GM12878 (cell line): ENCODE results near the gene FDXACB1.

Experiments
- HCFC1 ChIP-seq: fragments of 150-350 bp; IDR thresholded peaks from 2 replicates; pipeline ENCODE4 v1.6.1; 2014; ENCODE audit warnings: low read length
- HDGF ChIP-seq: fragments of 450-650 bp; IDR thresholded peaks from 2 replicates; pipeline ENCODE4 v1.6.1; 2016; ENCODE audit warnings: antibody characterized with exemption
- MEF2A ChIP-seq: IDR thresholded peaks from 2 replicates; pipeline ENCODE4 v1.6.1; 2011; ENCODE audit warnings: low read depth, mild to moderate bottlenecking, low read length, moderate library complexity; ENCODE audit not compliant: insufficient read depth
- PML ChIP-seq: IDR thresholded peaks from 2 replicates; pipeline ENCODE4 v1.6.1; 2012; ENCODE audit warnings: low read length, inconsistent platforms
- POLR2A ChIP-seq: IDR thresholded peaks from 2 replicates; pipeline ENCODE4 v1.6.1; 2011; ENCODE audit warnings: low read depth, mild to moderate bottlenecking, low read length
- SIX5 ChIP-seq: IDR thresholded peaks from 2 replicates; pipeline ENCODE4 v1.6.1; 2011; ENCODE audit warnings: mild to moderate bottlenecking, low read depth, low read length, moderate library complexity; ENCODE audit not compliant: severe bottlenecking
- TCF12 ChIP-seq: IDR thresholded peaks from 2 replicates; pipeline ENCODE4 v1.6.1; 2011; ENCODE audit warnings: low read depth, mild to moderate bottlenecking, low read length
- TF ChIP-seq, protein P1 (sequence below), 3 experiments: IDR thresholded peaks in 2 of 3; conservative IDR thresholded peaks in 1 of 3; 2 replicates each; pipeline ENCODE4 v1.5.1; 2011; ENCODE audit warnings: low read depth in 3 of 3, low read length in 3 of 3, mild to moderate bottlenecking in 3 of 3, control low read depth in 2 of 3, moderate library complexity in 2 of 3, inconsistent platforms in 1 of 3, mixed read lengths in 1 of 3; ENCODE audit not compliant: control insufficient read depth in 2 of 3, insufficient read depth in 1 of 3; ENCODE audit errors: extremely low read depth in 1 of 3
- TF ChIP-seq, protein P2 (sequence below): fragments of 450-650 bp; IDR thresholded peaks from 2 replicates; pipeline ENCODE4 v1.6.1; 2017; ENCODE audit warnings: mild to moderate bottlenecking

DNA sequence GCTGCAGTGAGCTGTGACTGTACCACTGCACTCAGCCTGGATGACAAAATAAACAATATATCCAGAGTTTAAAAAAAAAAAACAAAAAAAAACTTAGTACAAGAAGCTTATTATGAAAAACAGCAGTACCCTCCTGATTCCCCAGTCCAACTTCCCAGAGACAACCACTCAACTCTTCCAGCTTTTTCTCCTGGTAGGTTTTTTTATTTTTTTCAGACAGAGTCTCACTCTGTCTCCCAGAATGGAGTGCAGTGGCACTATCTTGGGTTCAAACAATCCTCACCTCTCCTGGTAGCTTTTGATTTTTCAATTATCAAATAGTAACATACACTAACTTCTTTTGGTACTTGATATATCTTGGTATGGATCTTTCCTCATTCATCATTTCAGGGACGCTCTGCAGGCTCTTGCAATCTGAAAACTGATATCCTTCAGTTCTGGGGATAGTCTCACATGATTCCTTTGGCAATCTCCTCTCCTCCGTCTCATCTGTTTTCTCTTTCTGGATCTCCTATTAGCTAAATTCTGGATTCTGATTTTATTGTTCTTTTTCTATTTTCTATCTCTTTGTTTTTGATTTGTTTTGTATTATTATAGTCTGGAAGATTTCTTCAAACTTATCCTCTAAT lies 52.5 kb downstream of the FDXACB1 start:
- TF ChIP-seq, protein P1, sequence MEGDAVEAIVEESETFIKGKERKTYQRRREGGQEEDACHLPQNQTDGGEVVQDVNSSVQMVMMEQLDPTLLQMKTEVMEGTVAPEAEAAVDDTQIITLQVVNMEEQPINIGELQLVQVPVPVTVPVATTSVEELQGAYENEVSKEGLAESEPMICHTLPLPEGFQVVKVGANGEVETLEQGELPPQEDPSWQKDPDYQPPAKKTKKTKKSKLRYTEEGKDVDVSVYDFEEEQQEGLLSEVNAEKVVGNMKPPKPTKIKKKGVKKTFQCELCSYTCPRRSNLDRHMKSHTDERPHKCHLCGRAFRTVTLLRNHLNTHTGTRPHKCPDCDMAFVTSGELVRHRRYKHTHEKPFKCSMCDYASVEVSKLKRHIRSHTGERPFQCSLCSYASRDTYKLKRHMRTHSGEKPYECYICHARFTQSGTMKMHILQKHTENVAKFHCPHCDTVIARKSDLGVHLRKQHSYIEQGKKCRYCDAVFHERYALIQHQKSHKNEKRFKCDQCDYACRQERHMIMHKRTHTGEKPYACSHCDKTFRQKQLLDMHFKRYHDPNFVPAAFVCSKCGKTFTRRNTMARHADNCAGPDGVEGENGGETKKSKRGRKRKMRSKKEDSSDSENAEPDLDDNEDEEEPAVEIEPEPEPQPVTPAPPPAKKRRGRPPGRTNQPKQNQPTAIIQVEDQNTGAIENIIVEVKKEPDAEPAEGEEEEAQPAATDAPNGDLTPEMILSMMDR (IDR thresholded peaks at IDR 0.05 in 2 of 3, conservative IDR thresholded peaks at IDR 0.05 in 1 of 3; ENCODE audit: control insufficient read depth in 2 of 3, extremely low read depth in 1 of 3, insufficient read depth in 1 of 3, low read depth in 3 of 3, low read length in 3 of 3) = no peak
- TF ChIP-seq, protein P2, sequence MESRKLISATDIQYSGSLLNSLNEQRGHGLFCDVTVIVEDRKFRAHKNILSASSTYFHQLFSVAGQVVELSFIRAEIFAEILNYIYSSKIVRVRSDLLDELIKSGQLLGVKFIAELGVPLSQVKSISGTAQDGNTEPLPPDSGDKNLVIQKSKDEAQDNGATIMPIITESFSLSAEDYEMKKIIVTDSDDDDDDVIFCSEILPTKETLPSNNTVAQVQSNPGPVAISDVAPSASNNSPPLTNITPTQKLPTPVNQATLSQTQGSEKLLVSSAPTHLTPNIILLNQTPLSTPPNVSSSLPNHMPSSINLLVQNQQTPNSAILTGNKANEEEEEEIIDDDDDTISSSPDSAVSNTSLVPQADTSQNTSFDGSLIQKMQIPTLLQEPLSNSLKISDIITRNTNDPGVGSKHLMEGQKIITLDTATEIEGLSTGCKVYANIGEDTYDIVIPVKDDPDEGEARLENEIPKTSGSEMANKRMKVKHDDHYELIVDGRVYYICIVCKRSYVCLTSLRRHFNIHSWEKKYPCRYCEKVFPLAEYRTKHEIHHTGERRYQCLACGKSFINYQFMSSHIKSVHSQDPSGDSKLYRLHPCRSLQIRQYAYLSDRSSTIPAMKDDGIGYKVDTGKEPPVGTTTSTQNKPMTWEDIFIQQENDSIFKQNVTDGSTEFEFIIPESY = no peak
- TF ChIP-seq TCF12 (no peak), PML (no peak), POLR2A (no peak), HCFC1 (no peak), SIX5 (no peak), HDGF (no peak), MEF2A (no peak)
